ENCODE data around the gene S100A1.
"Not testable (repeated sequence)": the region's sequence is repeated elsewhere in the genome, so short reads cannot be mapped to it uniquely, and the experiment has no call there.

The S100A1 gene

DNA sequence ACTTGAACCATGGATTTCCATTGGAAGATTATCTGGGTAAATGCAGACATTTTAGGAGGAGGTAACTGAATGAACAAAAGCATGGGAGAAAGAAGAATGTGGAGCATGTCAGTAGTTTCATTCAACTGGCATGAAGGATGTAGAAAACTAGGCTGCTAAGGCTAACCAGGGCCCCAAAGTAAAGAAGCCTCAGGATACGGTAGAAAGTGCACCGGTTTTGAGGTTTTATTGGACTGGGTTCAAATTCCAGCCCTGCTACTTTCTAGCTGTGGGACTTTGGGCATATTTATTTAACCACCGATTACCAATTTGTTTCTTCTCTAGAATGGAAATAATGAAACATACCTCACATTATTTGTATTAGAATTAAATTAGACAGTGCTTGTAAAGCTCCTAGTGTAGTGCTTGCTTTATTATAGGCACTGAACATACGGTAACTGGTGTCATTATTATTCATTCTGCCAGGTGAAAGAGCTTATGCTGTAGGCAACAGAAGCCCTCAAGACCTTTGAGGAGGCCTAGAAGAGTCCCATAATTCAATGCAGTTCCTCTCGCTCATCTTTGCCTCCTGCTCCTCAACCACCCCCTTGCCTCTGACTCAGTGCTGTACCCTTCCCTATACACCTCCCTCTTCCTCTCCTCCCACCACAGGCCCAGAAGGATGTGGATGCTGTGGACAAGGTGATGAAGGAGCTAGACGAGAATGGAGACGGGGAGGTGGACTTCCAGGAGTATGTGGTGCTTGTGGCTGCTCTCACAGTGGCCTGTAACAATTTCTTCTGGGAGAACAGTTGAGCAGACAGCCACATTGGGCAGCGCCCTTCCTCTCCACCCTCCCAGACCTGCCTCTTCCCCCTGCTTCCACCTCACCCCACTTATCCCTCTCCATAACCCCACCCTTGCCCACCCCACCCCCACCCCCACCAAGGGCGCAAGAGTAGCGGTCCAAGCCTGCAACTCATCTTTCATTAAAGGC lies 3.1 kb downstream of the S100A1 start:
- no peak for DNase-seq

GRCh38 chr1:153633161-153633753 lies 5.0 kb downstream of the S100A1 start:
- DNase-seq, result no peak

- peak; percentile 94 for DNase-seq
Measured at GRCh38 chr1:153633754-153634665, 5.8 kb downstream of the S100A1 start, which contains the start of gene CHTOP. TSS of gene CHTOP (plus strand) at chr1:153634066. CDS start at chr1:153636589, 2,523 bp downstream.

- DNase-seq, result no peak
Measured at GRCh38 chr1:153635872-153636271, 7.6 kb downstream of the S100A1 start.

GRCh38 chr1:153636312-153636711 lies 8.1 kb downstream of the S100A1 start:
- no peak for DNase-seq

- DNase-seq, result no peak
Measured at GRCh38 chr1:153638261-153638660, 10.0 kb downstream of the S100A1 start.

DNA sequence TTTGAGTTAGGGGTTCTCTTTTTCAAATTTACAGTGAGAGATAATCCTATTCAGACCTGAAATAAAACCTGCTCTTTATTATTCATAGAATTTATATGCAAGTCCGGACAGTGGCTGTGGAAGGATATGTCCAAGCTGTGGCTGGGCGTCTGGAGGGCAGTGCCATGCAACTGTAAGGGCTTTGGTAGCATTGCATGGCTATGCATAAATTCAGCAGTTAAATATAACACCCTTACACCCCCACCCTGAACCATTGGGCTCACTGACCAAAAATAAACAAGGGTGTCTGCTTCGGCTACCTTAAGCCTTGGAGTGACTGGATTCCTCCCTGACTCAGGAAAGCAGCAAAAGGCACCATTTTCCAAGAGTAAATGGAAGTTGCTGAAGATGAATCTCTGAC lies 11.0 kb downstream of the S100A1 start:
- DNase-seq, result no peak

- not testable (repeated sequence) for DNase-seq
Measured at GRCh38 chr1:153640213-153640612, 12.0 kb downstream of the S100A1 start.

GRCh38 chr1:153640861-153641260 lies 12.6 kb downstream of the S100A1 start:
- DNase-seq, result no peak

- DNase-seq, result no peak
Measured at GRCh38 chr1:153642161-153642560, 13.9 kb downstream of the S100A1 start.

- DNase-seq, result no peak
Measured at GRCh38 chr1:153643100-153643499, 14.9 kb downstream of the S100A1 start.

DNA sequence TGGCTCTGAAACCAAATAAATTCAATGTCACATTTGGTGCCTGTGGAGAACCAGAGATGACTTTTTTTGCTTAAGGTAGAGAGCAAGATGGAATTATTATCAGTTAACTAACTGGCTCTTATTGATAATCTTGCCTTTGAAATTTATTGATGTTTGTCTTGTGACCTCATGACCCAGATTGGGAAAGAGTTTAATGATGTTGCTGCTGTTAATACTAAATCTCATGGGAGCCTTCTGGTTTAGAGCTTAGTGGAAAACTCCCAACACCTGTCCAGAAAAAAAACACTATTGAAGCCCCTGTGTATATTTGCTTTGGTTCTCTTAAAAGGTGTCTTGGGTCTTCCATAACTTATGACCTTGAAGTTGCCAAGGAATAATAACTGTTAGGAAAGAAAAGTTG lies 15.6 kb downstream of the S100A1 start:
- DNase-seq, result no peak

DNA sequence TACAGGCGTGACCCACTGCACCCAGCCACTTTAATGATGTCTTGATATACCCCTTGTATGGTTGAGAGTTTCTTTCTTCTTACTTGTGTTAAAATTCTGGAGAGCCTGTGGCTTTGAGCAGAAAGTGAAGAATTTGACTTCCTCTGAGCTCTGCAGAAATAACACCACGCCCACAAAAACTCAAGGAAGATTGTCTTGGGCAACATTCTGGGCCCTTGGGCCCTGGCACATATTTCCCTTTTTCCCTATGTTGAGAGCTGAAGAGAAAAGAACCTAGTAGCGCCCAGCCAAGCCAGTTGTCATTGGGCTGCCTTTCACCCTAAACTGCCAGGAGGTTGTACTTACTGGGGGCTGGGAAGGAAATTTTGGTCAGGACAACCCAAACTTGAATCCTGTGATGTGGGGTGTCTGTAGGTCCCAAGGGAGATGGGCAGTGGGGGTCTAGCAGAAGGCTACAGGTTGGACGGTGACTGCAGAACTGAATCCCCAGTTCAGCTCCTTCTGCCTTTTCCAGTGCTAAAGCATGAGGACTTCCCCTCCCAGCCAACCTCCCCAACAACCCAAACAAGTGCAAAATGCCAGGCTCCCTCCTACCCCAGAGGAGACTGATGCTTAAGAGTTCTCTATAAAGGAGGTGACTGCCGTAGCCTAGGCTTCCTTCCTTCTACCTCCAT lies 18.6 kb downstream of the S100A1 start:
- no peak for DNase-seq

DNA sequence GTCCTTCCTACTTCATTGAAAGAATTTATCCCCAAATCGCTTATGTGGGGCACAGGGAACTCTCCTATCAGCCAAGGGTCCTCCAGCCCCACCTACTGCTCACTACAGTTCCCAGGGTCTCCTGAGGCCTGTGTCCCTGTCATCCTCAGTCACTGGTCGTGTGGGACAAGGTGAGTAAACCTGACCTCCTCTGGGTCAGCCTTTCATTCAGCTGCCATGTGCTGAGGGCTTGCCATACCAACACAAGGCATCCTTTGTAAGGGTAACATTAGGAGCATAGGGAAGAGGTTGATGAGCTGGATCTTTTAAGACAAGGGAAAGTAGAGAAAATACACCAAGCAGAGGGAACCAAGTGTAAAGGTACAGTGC lies 19.1 kb downstream of the S100A1 start:
- no peak for DNase-seq

GRCh38 chr1:153648000-153648643 lies 19.9 kb downstream of the S100A1 start:
- DNase-seq, result no peak

- no peak for DNase-seq
Measured at GRCh38 chr1:153649137-153649862, 21.1 kb downstream of the S100A1 start.

DNA sequence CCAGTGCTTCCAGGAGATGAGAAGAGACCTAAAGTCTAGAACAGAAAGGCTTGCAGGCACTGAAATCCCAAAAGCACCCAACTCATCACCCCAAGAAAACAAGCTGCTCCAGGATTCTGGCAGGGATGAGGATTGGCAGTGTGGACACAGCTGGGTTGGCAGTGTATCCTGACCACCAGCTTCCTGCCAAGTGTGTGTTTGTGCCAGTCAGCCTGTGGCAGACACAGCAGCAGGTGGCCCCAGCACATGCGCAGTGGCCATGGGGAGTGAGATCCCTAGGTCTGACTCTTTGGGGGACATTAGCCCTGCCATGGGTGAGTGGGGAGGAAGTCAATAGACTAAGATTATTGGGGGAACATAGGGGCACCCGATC lies 21.6 kb downstream of the S100A1 start:
- no peak for DNase-seq

GRCh38 chr1:153651771-153652170 lies 23.5 kb downstream of the S100A1 start:
- DNase-seq, result no peak

DNA sequence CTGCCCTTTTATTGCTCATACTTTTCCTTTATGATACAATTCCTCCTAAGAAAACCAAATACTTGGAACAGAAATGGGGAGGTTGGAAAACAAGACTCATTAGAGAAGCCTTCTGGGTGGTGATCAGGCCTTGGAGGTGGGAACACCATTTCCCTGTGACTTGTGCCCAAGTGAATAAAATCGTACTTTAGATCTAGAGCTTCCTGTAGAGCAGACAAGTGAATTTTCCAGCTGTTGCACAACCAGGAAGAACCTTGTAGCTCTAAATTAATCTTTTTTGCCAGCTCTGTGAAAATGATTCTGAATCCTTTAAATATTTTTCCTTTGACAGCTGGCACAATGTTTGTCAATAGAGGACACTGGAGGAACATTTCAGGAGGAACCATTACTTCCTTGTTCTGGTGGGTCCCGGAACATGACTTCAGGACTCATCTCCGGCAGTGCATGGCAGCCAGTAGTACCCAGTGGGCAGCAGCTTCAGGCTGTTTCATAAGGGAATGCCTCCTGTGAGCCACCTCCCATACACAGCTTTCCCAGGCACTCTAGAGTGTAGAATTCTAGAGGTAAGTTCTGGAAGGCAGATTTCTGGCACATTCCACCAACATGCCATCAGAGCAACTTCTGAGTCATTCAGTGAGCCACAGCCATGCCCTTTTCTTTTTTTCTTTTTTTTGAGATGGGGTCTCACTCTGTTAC lies 24.7 kb downstream of the S100A1 start:
- DNase-seq, result no peak

- no peak for DNase-seq
Measured at GRCh38 chr1:153655333-153655732, 27.1 kb downstream of the S100A1 start.

Data from stimulated activated CD4-positive, alpha-beta T cell treated with anti-CD3 and anti-CD28 coated beads, Interleukin-4, amount 100 ng/mL, for 1 hour (primary cell).